Type B pancreatic cell (in vitro differentiated cells): ENCODE measurements around the gene MYH16. TPM values are rescaled to one million over a fixed set of nuclear protein-coding genes. Genes with fewer than 3 reads are reported as not detected.
A peak's percentile ranks its signal among the peaks of the same experiment; 100 is the strongest.
"Not testable (repeated sequence)": the region's sequence is repeated elsewhere in the genome, so short reads cannot be mapped to it uniquely, and the experiment has no call there.

Experiments used
- DNase-seq: peaks from one replicate; pipeline ENCODE4 v3.0.0; 2021; ENCODE audit warnings: mixed read lengths; ENCODE audit not compliant: unreplicated experiment; ENCODE audit errors: extremely low spot score
- H3K27ac Mint-ChIP-seq: 2 replicates; pipeline ENCODE4 v1.8.0; 2021; ENCODE audit warnings: mild to moderate bottlenecking, mixed read lengths
- H3K27me3 Mint-ChIP-seq: 2 replicates; pipeline ENCODE4 v1.8.0; 2021; ENCODE audit warnings: mixed read lengths
- H3K36me3 Mint-ChIP-seq: 2 replicates; pipeline ENCODE4 v1.8.0; 2021; ENCODE audit warnings: mixed read lengths
- H3K4me1 Mint-ChIP-seq: one replicate; pipeline ENCODE4 v1.8.0; 2021; ENCODE audit warnings: mixed read lengths; ENCODE audit not compliant: unreplicated experiment
- H3K4me3 Mint-ChIP-seq: 2 replicates; pipeline ENCODE4 v1.8.0; 2021; ENCODE audit warnings: mild to moderate bottlenecking, mixed read lengths
- H3K9me3 Mint-ChIP-seq: 2 replicates; pipeline ENCODE4 v1.8.0; 2021; ENCODE audit warnings: mixed read lengths
- total RNA-seq: library from RNA; stranded (reverse); gene quantifications from 2 replicates; pipeline ENCODE4 v1.2.1, GENCODE V29; 2021; ENCODE audit warnings: low replicate concordance
- TF ChIP-seq, protein P1 (sequence below): fragments of 200-600 bp; sonication (generic); conservative IDR thresholded peaks from 2 replicates; pipeline ENCODE4 v1.5.0; 2021; ENCODE audit warnings: antibody characterized with exemption, mild to moderate bottlenecking

MYH16 gene
- total RNA-seq, 1 donor from 2014 or later: not detected

DNA sequence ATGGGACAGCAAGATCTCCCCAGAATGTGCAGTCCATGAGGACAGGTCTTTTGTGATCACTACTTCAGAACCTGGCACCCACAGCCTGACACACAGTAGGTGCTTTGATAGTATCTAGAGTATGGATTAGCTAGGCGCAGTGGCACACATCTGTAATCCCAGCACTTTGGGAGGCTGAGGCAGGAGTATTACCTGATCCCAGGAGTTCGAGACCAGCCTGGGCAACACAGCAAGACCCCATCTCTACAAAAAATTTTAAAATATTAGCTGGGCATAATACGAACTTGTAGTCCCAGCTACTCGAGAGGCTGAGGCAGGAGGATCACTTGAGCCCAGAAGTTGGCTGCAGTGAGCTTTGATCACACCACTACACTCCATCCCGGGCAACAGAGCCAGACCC, 79.6 kb downstream of the MYH16 start:
- TF ChIP-seq, protein P1, sequence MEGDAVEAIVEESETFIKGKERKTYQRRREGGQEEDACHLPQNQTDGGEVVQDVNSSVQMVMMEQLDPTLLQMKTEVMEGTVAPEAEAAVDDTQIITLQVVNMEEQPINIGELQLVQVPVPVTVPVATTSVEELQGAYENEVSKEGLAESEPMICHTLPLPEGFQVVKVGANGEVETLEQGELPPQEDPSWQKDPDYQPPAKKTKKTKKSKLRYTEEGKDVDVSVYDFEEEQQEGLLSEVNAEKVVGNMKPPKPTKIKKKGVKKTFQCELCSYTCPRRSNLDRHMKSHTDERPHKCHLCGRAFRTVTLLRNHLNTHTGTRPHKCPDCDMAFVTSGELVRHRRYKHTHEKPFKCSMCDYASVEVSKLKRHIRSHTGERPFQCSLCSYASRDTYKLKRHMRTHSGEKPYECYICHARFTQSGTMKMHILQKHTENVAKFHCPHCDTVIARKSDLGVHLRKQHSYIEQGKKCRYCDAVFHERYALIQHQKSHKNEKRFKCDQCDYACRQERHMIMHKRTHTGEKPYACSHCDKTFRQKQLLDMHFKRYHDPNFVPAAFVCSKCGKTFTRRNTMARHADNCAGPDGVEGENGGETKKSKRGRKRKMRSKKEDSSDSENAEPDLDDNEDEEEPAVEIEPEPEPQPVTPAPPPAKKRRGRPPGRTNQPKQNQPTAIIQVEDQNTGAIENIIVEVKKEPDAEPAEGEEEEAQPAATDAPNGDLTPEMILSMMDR: no peak
- no peak for DNase-seq
- Mint-ChIP-seq H3K4me1 (no peaks in the 10 kb centered on the region), H3K9me3 (no peaks in the 10 kb centered on the region), H3K27me3 (no peaks in the 10 kb centered on the region), H3K27ac (no peak overlapping the region), H3K4me3 (no peak overlapping the region), H3K36me3 (peaks cover 21% of the 10 kb centered on the region)

- H3K9me3 Mint-ChIP-seq: no peaks in the 10 kb centered on the region
Measured at GRCh38 chr7:99355098-99355497, 82.5 kb downstream of the MYH16 start.

DNA sequence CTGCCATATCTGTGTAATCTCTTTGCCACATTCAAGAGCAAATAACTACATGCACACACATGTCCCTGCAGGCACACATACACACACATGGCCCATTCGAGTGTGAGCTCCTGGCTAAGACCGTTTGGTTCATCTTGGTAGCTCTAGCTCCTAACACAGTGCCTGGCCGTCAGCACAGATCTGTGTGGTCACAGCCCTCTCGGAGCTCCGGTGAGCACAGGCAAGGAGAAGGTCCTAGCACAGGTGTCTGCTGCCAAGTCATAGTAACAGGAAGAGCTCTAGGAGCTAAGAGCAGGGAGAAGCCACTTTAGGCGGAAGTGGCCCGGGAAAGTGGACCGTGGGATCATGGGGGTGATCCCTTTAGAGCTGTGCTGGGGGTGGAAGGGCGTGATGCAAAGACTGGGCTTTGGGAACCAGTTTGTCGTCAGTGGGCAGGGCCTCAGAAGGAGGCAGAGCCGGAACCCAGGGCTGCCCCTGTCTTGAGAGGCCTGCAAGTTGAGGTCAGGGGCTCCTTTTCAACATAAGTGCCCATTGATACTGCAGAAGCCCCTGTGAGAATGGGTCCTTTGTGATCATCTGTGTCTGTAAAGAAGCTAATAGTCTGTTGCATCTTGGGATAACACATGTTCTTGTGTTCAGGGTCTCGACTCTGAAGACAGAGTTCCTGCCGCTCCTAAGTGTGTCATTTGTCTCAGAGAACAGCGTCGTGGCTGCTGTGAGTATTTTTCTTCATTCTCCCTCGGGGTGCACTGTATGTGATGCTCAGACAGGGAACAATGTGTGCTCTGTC, 85.3 kb downstream of the MYH16 start:
- no peak for DNase-seq
- Mint-ChIP-seq H3K27ac (peak overlapping the region; percentile 27), H3K36me3 (peaks cover 24% of the 10 kb centered on the region), H3K9me3 (no peaks in the 10 kb centered on the region), H3K4me1 (no peaks in the 10 kb centered on the region), H3K4me3 (no peak overlapping the region), H3K27me3 (no peaks in the 10 kb centered on the region)
- TF ChIP-seq, protein P1: no peak

More at GRCh38 chr7:99355098-99355497, 82.5 kb downstream of the MYH16 start:
- H3K4me3 Mint-ChIP-seq: no peak overlapping the region
- peaks cover 28% of the 10 kb centered on the region for H3K36me3 Mint-ChIP-seq
- TF ChIP-seq, protein P1: no peak
- no peaks in the 10 kb centered on the region for H3K4me1 Mint-ChIP-seq
- H3K27ac Mint-ChIP-seq: no peak overlapping the region
- DNase-seq: no peak
- no peaks in the 10 kb centered on the region for H3K27me3 Mint-ChIP-seq

DNA sequence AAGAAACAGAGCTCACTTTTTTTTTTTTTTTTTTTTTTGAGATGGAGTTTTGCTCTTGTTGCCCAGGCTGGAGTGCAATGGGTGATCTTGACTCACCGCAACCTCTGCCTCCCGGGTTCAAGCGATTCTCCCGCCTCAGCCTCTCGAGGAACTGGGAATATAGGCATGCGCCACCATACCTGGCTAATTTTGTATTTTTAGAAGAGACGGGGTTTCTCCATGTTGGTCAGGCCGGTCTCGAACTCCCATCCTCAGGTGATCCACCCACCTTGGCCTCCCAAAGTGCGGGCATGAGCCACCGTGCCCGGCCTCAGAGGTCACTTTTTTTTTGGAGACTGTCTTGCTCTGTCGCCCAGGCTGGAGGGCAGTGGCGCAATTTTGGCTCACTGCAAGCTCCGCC, 85.9 kb downstream of the MYH16 start:
- H3K27me3 Mint-ChIP-seq, H3K9me3 Mint-ChIP-seq, H3K4me1 Mint-ChIP-seq, H3K27ac Mint-ChIP-seq, DNase-seq, H3K4me3 Mint-ChIP-seq: not testable (repeated sequence)
- peaks cover 30% of the 10 kb centered on the region for H3K36me3 Mint-ChIP-seq

GRCh38 chr7:99359465-99360154, 87.0 kb downstream of the MYH16 start:
- H3K27ac Mint-ChIP-seq: no peak overlapping the region
- TF ChIP-seq, protein P1: no peak
- peaks cover 30% of the 10 kb centered on the region for H3K36me3 Mint-ChIP-seq
- no peaks in the 10 kb centered on the region for H3K9me3 Mint-ChIP-seq
- no peak for DNase-seq
- H3K4me3 Mint-ChIP-seq: no peak overlapping the region
- H3K4me1 Mint-ChIP-seq: no peaks in the 10 kb centered on the region
- no peaks in the 10 kb centered on the region for H3K27me3 Mint-ChIP-seq

Other genes with a start within 250 kb of the MYH16 start
- gene SMURF1, start 128.7 kb upstream of the MYH16 start, total RNA-seq: 22.1 and 31.3 TPM in 2 replicates
- 0.17 and 0.48 TPM in 2 replicates for gene KPNA7, start 64.7 kb upstream of the MYH16 start, total RNA-seq
- 164 and 209 TPM in 2 replicates for gene ARPC1A, start 53.1 kb downstream of the MYH16 start, total RNA-seq
- gene ARPC1B, start 101.9 kb downstream of the MYH16 start, total RNA-seq: 55.0 and 125 TPM in 2 replicates
- gene PDAP1, start 135.8 kb downstream of the MYH16 start, total RNA-seq: 112 and 115 TPM in 2 replicates
- 102 and 166 TPM in 2 replicates for gene BUD31, start 136.1 kb downstream of the MYH16 start, total RNA-seq
- 7.9 and 11.3 TPM in 2 replicates for gene PTCD1, start 166.0 kb downstream of the MYH16 start, total RNA-seq
- 48.4 and 64.1 TPM in 2 replicates for gene CPSF4, start 166.1 kb downstream of the MYH16 start, total RNA-seq
- gene ATP5MF, start 193.3 kb downstream of the MYH16 start, total RNA-seq: 345 and 403 TPM in 2 replicates
- 12.6 and 19.0 TPM in 2 replicates for gene ZNF789, start 200.1 kb downstream of the MYH16 start, total RNA-seq
- gene ZNF394, start 227.4 kb downstream of the MYH16 start, total RNA-seq: 24.3 and 31.8 TPM in 2 replicates
- 9.2 and 14.0 TPM in 2 replicates for gene ZKSCAN5, start 231.8 kb downstream of the MYH16 start, total RNA-seq